HCEC 1CT (cell line): ENCODE results near the gene TLN1.
A peak's percentile ranks its signal among the peaks of the same experiment; 100 is the strongest.

Experiments used
- DNase-seq: peaks from one replicate; pipeline ENCODE4 v3.0.0-alpha.2; 2017

Gene TLN1

DNA sequence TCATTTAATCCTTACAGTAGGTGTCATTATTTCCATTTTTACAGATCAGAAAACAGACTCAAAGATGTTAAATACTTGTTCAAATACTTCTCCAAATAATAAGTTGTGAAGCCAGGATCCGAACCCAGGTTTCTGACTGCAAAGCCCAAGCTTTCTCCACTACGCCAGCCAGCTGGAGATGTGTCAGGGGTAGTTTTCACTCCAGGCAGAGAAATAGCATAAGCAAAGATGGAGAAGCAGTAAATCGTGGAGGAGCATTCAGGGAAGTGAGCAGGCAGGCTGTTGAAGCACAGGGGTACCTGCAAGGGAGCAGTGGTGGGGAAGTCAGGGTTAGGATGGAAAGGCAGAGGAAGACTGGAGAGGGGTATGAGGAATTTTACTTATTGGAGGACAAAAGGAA lies 2.9 kb downstream of the TLN1 start:
- DNase-seq: no peak

DNA sequence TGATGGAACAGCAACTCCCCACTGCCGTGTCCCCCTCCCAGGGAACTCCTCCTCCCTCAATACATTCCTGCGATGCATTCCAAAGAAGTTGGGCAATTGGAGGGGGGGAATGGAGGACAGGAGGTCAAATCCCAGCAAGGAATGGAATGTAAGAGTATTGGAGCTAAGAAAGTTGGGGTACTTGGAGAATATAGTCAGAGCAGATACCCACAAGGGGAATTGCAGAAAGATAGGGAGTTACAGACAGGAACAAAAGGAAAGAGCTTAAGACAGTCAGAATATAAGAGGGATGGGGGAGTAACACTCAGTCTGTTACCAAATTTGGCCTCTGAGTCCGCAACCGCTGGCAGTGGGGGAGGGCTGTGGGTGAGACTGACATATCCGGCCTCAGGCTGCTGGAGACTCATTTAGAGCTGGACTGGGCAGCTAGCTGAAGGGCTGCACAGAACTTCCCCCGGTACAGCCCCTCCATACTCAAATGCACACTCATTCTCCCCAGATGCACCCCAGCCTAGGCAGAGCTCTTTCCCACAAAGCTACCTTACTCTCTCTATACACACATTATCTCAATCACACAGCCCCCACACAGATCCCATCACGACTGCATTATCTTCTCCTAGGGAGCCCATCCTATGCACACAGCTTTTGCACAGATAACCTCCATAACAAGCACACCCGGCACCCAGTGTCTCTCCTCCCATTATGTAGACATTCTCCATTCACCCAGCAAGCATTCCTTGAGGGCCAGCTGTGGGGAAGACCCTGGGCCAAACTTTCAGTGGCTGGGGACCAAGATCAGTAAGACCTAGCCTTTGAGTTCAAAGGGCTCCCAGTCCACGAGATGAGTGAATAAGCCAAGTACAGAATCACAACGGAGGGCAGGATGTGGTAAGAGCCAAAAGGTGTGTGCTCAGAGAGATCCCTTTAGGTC lies 3.7 kb downstream of the TLN1 start:
- peak; percentile 93 for DNase-seq

DNA sequence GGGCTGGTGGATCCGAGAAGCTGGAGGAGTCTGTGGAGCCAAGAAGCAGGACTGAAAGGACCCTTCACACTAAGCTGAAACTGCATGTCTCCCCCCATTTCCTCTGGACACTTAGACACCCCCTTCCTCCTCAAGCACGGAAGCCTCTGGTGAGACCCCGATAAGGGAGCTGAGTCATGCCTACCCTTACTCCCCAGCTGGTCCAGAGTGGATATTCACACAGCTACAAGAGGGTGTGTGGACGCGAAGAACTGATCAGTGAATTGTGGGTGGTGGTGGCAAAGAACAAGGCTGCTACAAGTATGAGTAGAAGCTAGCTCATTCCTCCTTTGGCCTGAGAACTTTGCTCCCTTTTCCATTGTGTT lies 4.3 kb downstream of the TLN1 start:
- DNase-seq: no peak

DNA sequence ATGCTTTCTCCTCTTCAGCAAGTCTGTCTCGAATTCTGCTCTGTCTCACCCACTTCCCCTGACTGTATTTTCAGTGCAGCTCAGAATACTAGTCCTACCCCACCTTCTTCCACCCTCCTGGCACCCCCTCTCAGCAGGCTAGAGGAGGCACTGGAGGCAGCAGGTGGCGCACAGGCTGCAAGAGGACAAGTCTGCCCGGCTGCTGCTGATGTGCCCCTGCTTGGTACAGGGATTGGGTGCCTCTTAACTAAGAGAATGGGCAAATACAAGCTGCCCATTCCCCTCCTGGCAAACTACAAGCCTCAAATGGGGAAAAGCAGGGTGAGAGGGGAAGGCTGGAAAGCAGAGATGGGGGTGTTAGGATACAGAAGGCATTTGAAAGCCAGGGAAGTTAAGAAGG lies 5.1 kb downstream of the TLN1 start:
- DNase-seq: peak; percentile 43

DNA sequence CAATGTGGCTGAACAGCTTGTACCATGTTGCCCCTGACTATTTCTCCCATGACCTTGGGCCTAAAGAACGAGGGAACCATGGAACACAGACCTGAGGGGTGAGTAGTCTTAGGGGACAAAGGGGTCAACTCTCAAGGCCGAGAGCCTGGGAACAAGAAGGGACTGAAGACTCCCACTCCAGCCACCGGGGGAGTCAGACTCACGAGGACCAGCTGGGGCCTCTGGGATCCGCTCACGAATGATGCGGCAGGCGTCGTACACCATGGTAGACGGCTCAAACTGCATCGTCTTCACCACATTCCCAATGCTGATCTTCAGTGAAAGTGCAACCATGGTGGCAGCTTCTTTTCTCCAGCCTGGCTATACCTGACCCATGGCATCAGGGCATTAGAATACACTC lies 6.6 kb downstream of the TLN1 start:
- DNase-seq: no peak

DNA sequence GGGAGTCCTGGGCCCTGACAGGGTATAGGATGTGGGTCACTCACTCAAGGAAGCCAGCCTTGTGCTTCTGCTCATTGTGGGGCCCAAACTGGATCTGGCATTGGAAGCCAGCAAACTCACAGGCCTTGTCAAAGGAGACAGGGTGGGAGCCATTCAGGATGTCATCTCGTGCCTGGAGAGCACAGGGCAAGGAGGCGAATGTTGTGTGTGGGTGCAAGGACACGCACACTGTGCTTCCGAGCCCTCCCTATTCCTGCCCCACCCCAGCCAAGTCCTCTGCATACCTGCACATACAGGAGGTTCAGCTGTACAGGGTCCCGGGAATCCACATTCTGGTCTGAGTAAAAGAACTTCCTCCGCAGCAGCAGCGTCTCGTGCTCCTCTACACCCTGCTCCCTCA lies 8.1 kb downstream of the TLN1 start:
- DNase-seq: no peak

DNA sequence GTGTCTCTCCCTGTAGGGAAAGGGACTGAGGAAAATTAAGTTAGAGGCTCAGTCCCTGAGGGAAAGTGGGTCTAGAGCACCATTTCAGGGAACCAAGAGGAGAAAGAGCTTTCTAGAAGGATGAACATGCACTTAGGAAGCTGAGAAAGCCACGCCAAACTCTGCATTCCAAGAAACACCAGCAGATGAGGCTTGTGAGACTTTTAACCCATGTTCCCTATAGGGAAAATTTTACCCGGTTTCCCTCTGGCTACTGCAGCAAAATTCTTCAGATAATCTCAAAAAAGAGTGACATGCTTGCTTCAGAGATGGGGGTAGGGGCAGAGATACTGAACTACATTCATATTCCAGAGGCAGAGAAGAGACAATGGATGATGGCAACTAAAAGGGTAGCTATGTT lies 8.6 kb downstream of the TLN1 start:
- DNase-seq: no peak

DNA sequence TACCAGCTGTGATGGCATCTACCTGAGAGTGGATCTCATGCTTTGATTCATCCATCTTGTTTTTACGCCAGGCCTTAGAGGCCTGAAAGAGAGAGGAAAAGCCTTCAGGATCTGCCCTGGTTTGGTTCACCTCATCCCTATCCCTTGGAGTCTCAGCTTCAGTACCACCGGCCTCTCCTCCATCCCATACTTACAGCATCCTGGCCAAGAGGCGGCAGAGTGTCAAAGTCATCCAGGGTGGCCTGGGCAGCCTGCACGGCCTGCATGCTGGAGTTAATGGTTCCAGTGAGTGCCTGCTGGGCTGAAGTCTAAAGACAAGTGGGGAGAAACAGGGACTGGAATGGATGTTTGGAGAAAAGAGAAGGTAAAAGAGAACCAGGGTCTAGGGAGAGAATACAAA lies 12.4 kb downstream of the TLN1 start:
- DNase-seq: no peak

DNA sequence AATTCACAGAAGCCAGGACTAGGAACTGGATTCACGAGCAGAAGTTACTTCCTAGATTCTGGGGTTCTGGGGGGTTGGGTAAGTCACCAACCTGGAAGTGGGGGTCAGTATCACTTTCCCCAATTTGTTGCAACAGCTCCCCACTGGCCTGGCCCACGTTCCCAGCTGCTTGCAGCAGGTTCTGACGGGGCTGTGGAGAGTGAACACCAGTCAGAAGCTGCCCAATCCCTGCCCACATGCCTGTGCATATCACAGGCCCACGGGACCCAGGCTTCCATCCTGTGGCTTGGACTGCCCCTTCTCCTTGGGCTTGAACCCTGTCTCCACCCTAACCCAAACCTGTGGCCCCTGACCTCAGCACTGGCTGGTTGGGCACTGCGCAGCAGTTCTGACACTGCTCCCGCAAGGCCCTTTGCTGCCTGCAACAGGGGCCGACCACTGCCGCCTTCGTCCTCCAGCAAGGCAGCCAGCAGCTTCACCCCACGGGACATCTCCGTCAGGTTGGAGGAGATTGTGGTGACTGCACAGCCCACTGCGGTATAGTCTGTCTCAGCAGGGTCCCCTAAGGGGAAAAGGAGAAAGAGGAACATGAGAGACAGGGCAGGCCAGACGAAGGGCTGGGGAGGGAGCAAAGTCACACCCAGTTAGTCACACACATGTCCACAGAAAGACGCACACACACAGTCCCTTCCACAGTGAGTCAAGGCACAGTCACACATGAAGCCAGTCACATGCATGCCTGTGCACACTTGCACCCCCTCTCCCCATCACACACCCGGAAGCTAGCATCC lies 13.1 kb downstream of the TLN1 start:
- DNase-seq: peak; percentile 29

DNA sequence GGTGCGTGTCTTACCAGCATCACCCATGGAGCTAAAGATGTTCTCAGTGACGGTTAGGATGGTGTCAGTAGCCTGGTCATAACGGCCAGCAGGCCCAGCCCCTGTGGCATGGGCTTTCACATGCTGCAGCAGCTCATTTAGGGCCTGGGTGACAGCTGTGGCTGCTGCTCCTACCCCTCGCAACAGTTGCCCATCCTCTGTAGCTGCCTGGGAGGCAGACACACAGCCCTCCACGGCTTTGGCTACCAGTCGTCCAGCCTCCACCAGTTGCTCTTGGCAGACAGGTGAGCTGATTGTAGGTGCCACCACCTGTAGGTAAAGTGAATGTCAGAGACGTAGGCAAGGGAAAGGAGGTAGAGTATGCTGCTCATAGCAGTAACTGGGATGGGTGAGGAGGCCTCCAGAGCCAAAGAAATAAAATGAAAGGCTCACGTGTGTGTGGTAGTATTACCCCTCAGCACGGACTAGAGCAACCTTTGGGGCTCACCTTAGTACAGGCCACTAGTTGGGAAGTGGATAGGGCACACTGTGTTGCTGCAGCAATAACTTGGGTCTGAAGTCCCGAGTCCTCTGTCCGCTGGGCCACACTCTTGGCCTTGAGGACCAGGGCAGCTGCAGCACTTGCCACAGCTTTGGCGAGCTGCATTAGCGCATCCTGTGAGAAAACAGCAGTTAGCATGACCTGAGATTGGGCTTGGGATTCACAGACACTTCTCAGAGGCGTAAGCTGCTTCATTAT lies 14.7 kb downstream of the TLN1 start:
- DNase-seq: no peak

DNA sequence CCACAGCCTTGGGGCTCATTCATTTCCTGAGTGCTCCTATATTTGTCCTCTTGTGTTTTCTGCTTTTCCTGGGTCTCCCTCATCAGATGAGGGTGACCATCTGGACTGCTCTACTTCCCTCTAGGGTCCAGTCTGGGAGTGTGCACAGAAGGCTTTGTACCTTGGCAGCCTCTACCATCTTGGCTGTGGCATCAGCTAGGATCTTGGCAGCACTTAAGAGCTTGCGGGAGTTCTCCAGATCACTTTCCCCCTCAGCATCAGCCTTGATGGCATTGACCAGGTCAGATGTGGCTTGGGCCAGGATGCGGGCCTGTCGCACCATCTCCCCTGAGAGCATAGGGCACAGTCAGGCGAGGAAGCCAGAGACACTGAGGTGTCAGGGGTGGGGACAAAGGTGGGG lies 15.8 kb downstream of the TLN1 start:
- peak; percentile 11 for DNase-seq

DNA sequence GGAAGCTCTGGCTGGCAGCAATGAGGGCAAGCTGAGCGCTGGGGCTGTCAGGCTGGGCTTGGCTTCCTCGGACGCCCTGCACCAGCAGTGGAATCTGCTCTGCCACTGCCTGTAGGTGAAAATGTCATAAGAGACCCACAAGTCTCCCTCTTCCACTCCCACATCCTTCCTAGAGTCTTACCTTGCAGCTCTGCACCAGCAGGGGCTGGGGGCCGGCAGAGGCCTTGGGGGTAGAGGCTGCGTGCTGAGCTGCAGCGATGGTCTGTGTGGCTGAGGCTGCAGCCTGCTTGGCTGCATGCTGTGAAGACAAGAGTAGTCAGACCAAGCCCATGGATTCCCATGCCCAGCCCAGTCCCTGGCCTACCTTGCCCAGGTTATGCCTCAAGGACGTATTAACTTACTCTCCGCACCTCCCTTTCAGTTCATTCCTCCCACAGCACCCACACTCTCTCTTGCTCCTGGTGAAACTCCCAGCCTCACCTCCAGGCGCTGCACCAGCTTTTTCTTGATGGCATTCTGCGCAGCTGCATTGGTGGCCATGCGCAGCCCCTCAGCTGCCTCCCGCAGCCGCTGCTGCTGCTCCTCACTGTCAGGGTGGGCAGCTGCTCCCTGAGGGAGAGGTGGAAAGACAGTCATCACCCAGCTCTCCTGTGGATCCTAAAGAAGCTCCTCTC lies 17.3 kb downstream of the TLN1 start:
- DNase-seq: no peak

DNA sequence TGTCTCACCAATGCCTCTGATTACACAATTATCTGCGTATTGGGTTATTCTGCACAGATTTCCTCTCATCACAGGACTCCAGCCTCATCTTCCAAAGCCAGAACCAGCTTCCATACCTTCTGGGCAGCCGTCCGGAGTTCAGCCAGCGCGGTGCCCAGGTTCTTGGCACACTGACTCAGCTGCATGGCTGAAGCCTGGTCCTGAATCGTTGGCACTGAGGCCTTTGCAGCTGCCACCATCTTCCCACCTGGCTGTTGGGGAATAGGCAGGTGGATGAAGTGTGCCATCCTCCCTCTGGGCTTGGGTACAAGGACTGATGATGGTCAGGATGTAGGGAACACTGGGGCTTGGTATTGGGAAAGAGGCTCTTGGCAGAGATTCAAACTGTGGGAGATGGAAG lies 17.9 kb downstream of the TLN1 start:
- DNase-seq: no peak

DNA sequence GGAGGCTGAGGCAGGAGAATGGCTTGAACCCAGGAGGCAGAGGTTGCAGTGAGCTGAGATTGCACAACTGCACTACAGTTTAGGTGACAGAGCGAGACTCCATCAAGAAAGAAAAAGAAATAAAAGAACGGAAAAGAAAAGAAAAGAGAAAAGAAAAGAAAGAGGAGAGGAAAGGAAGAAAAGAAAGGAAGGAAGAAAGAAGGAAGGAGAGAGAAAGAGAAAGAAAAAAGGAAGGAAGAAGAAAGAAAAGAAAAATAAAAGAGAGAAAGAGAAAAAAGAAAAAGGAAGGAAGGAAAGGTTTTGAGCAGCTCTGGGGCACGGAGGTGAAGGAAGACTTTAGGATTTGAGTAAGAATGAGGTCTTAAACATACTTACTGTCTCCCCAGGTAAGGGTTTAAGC lies 18.4 kb downstream of the TLN1 start:
- DNase-seq: no peak

DNA sequence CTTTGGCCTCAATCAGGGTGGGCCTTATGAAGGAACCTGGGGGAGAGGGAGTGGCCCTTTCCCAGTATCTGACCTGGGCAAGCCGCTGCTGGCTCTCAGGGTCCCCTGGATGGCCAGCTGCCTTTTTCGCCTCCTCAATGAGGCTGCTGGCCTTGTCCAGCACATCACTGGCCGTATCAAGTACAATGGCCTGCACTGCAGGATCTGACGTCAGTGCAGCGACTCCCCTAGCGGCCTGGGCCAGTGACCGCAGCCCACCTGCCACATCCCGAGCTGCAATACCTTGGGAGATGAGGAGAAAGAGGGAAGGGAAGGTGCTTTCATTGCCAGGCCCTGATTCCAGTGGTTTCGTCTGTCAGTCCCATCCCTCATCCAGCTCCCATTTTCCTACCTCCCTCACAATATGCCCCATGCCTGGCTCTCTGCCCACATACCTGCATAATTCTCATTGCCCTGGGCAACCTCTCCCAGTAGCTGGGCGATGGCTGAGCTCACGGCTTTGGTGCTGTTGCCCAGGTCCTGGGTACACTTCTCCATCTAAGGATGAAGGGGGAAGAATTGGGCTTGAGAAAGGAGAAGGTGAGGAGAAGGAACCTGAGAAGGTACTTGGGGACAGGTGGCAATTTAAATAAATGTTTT lies 19.1 kb downstream of the TLN1 start:
- no peak for DNase-seq

DNA sequence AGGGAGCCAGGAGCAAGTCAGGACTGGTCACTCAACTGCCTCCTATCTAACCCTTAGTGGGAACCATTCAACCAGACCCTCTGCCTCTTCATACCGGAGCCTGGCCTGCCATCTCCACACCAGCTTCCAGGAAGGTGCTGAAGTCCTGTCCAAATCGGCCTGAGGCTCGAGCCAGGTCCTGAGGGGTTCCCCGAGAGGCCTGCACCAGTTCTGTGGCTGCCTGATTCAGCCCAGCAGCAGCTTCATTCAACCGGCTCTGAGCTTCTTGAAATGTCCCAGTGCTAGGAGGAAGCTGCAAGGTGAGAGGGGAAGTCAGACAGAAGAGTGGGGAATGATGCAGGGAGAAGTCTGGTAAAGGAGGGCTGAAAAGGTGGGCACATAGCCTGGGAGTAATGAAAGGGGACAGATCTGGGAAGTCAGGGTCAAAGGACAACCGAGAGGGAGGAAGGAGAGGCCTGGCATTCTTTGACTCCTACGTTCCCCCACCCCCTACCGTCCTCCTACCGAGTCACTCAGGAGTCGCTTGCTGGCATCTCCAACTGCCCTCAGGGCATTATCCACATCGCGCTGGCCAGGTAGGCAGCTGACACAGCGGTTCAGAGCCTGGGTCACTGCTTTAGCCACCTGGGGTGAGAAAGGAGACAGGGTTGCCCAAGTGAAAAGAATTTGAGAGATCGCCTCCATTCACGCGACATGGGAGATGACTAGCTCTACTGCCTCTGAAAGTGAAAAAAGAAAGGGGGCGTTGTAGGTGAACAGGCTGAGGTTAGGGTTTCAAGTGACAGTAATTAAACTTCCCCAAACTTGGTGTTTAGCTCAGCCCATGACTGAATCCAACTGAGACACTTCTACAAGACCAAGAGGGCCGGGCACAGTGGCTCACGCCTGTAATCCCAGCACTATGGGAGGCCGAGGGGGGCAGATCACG lies 20.2 kb downstream of the TLN1 start:
- DNase-seq: no peak

DNA sequence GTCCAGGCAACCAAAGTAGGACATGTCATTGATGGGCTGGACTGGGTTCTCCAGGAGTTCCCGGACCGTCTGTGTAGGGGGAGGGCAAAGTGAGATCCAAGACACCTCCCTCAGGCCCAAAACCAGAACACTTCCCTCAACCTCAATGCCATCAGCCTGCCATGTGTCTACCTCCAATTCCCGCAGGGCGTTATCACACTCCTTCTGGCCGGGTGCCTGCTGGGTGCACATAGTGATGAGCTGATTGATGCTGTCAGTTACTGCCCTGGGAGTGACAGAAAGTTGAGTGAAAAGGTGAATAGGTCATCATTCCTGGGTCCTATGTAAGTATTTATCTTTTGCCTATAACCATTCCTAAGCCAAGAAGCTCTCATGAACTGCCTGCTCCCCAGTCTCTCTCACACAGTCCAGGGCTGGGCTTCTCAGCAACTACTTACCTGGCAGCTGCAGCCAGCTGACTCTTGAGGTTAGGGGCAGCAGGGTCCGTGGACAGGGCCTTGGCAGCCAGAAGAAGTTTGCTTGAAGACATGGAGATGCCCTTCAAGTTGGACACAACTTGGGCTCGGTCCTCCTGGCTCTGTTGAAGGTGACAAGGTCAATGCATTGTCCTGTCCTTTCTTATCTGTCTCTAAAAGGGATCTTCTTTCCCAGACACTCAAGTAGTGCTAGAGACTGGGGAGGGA lies 21.0 kb downstream of the TLN1 start:
- DNase-seq: no peak

DNA sequence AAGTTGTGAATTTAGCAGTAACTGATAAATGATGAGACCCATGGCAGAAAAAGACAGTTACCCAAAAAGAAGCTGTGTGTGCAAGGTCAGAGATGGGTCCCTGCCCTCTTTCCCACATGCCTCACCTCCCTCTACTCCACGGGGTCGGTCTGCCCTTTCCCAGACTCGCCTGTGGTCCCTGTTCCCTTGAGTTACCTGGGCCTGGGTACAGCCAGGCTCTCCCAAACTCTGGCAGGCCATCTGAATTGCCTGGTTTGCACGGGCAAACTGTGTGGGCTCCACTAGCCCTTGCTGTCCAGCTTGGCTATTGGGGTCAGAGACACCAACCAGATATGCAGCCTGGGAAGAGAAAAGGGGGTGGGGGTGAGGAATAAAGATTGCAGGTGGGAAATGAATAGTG lies 23.8 kb downstream of the TLN1 start:
- DNase-seq: no peak

DNA sequence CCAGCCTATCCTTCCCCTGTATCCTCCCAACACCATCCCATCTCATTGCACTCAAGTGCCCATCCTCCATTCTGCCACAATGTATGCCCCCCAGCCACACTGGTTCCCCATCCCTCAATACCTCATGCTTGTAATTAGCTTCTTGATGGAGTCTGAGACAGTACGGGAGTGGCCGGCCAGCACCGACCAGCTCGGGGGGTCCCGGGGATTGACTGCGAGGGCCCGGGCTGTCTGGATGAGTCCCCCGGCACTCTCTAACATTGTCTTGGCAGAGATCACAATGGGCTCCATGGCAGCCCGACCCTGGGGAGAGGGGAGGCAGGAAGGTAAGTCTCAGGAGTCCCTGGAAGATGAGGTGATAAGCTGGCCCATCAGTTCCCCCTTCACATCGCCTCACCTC lies 25.0 kb downstream of the TLN1 start:
- no peak for DNase-seq

DNA sequence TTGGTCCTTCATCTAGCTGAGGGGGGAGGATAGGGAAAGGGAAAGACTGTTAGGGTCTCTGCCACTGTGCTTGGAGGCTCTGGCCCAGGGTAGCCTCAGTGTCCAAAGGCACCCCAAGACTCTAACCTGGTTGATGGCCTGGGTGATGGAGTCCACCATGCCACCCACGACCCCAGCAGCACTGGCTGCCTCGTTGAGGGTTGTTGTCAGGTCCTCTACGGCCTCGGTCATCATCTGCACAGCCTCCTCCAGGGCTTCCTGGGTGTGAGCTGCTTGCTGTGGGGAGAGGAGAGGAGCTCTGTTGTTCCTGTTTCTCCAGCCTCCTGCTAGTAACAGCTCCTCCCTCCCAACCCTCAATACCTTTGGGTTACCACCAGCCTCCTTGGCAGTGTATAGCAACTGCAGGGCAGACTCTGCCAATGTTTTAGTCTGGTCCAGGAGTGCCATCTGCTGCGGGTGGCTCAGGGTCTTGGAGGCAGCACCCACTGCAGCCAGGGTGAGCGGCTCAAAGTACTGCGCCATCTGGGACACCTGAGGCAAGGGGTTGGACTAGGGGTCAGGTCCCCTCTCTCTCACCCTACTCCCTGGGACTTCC lies 26.1 kb downstream of the TLN1 start:
- no peak for DNase-seq
